Liver (tissue), 3 donors: ENCODE results near the gene C10orf62.

ENCODE experiments used
- HNF4A ChIP-seq, 2 donors: conservative IDR thresholded peaks; 2 replicates each; pipeline ENCODE4 v1.6.1; 2016; ENCODE audit warnings: antibody characterized with exemption in 2 of 2, mild to moderate bottlenecking in 2 of 2
- JUND ChIP-seq, 2 donors: IDR thresholded peaks; 2 replicates each; pipeline ENCODE4 v1.6.1; 2016; ENCODE audit warnings: antibody characterized with exemption in 2 of 2
- MAX ChIP-seq: IDR thresholded peaks from 2 replicates; pipeline ENCODE4 v1.6.1; 2016; ENCODE audit warnings: antibody characterized with exemption
- REST ChIP-seq: IDR thresholded peaks from 2 replicates; pipeline ENCODE4 v1.6.1; 2016; ENCODE audit warnings: antibody characterized with exemption, mild to moderate bottlenecking
- SP1 ChIP-seq: IDR thresholded peaks from 2 replicates; pipeline ENCODE4 v1.6.1; 2018; ENCODE audit warnings: antibody characterized with exemption, mild to moderate bottlenecking
- TAF1 ChIP-seq: conservative IDR thresholded peaks from 2 replicates; pipeline ENCODE4 v1.6.1; 2016; ENCODE audit warnings: antibody characterized with exemption, mild to moderate bottlenecking
- TF ChIP-seq, protein P1 (sequence below): fragments of 150-350 bp; IDR thresholded peaks from 2 replicates; pipeline ENCODE4 v1.5.1; 2017; ENCODE audit warnings: improper control_type of control experiment, low read depth, low read length; ENCODE audit not compliant: missing input control
- TF ChIP-seq, protein P2 (sequence below): IDR thresholded peaks from 2 replicates; pipeline ENCODE4 v1.6.1; 2016; ENCODE audit warnings: antibody characterized with exemption
- TF ChIP-seq, protein P3 (sequence below): IDR thresholded peaks from 2 replicates; pipeline ENCODE4 v1.6.1; 2016; ENCODE audit warnings: antibody characterized with exemption
- donor health status: healthy.
- donor health status: healthy.

- no peak for TF ChIP-seq JUND (IDR thresholded peaks at IDR 0.05)
- no peak for TF ChIP-seq MAX
- TF ChIP-seq, protein P1, sequence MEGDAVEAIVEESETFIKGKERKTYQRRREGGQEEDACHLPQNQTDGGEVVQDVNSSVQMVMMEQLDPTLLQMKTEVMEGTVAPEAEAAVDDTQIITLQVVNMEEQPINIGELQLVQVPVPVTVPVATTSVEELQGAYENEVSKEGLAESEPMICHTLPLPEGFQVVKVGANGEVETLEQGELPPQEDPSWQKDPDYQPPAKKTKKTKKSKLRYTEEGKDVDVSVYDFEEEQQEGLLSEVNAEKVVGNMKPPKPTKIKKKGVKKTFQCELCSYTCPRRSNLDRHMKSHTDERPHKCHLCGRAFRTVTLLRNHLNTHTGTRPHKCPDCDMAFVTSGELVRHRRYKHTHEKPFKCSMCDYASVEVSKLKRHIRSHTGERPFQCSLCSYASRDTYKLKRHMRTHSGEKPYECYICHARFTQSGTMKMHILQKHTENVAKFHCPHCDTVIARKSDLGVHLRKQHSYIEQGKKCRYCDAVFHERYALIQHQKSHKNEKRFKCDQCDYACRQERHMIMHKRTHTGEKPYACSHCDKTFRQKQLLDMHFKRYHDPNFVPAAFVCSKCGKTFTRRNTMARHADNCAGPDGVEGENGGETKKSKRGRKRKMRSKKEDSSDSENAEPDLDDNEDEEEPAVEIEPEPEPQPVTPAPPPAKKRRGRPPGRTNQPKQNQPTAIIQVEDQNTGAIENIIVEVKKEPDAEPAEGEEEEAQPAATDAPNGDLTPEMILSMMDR = no peak
- no peak for TF ChIP-seq SP1
- TF ChIP-seq, protein P2, sequence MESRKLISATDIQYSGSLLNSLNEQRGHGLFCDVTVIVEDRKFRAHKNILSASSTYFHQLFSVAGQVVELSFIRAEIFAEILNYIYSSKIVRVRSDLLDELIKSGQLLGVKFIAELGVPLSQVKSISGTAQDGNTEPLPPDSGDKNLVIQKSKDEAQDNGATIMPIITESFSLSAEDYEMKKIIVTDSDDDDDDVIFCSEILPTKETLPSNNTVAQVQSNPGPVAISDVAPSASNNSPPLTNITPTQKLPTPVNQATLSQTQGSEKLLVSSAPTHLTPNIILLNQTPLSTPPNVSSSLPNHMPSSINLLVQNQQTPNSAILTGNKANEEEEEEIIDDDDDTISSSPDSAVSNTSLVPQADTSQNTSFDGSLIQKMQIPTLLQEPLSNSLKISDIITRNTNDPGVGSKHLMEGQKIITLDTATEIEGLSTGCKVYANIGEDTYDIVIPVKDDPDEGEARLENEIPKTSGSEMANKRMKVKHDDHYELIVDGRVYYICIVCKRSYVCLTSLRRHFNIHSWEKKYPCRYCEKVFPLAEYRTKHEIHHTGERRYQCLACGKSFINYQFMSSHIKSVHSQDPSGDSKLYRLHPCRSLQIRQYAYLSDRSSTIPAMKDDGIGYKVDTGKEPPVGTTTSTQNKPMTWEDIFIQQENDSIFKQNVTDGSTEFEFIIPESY = no peak
- TF ChIP-seq REST = no peak
- TF ChIP-seq, protein P3, sequence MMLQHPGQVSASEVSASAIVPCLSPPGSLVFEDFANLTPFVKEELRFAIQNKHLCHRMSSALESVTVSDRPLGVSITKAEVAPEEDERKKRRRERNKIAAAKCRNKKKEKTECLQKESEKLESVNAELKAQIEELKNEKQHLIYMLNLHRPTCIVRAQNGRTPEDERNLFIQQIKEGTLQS = no peak
- no peak for TF ChIP-seq HNF4A (conservative IDR thresholded peaks at IDR 0.05)
- no peak for TF ChIP-seq TAF1
These were observed 24.7 kb upstream of the C10orf62 start for GRCh38 chr10:97564776-97565175.
